ENCODE measurements around the gene NLGN1. TPM values are rescaled to one million over a fixed set of nuclear protein-coding genes. Genes with fewer than 3 reads are reported as not detected.

Gene NLGN1
- total and polyA plus RNA-seq, 2 of the 8 experiments (the other 6 are each of a cell fraction or from before 2014, with no cell fraction given): 7.8 to 14.8 TPM

GRCh38 chr3:173513123-173513522, 115.6 kb downstream of the NLGN1 start (continued):
- TF ChIP-seq RNF2 (IDR thresholded peaks at IDR 0.05; ENCODE audit: borderline replicate concordance, low read depth, low read length, missing control alignments, poor library complexity, severe bottlenecking) (no peak), ASH2L (IDR thresholded peaks at IDR 0.05; ENCODE audit: low read length) (no peak)
